Transverse colon (tissue), 4 donors: ENCODE data around the gene CXorf38.

Source experiments
- EP300 ChIP-seq: sonication (generic); formaldehyde crosslinking; IDR thresholded peaks from one replicate; pipeline ENCODE4 v1.6.1; 2017; ENCODE audit warnings: antibody characterized with exemption, low read depth
- POLR2A ChIP-seq: fragments of 450-650 bp; IDR thresholded peaks from one replicate; pipeline ENCODE4 v1.6.1; 2016; ENCODE audit warnings: antibody characterized with exemption, mild to moderate bottlenecking, moderate library complexity
- POLR2AphosphoS5 ChIP-seq, 3 donors: sonication (generic); formaldehyde crosslinking; IDR thresholded peaks; one replicate each; pipeline ENCODE4 v1.6.1; 2016; ENCODE audit warnings: antibody characterized with exemption in 3 of 3
- TF ChIP-seq, protein P1 (sequence below), 5 experiments: fragments of 200-600 bp in 3 of 5; fragments of 450-650 bp in 2 of 5; sonication (generic) in 3 of 5; IDR thresholded peaks; 1 replicate in 2 of 5; 2 replicates in 3 of 5; pipeline ENCODE4 v1.5.1; 2016 to 2017; ENCODE audit warnings: antibody characterized with exemption in 5 of 5, inconsistent platforms in 3 of 5, mild to moderate bottlenecking in 2 of 5, moderate library complexity in 1 of 5

DNA sequence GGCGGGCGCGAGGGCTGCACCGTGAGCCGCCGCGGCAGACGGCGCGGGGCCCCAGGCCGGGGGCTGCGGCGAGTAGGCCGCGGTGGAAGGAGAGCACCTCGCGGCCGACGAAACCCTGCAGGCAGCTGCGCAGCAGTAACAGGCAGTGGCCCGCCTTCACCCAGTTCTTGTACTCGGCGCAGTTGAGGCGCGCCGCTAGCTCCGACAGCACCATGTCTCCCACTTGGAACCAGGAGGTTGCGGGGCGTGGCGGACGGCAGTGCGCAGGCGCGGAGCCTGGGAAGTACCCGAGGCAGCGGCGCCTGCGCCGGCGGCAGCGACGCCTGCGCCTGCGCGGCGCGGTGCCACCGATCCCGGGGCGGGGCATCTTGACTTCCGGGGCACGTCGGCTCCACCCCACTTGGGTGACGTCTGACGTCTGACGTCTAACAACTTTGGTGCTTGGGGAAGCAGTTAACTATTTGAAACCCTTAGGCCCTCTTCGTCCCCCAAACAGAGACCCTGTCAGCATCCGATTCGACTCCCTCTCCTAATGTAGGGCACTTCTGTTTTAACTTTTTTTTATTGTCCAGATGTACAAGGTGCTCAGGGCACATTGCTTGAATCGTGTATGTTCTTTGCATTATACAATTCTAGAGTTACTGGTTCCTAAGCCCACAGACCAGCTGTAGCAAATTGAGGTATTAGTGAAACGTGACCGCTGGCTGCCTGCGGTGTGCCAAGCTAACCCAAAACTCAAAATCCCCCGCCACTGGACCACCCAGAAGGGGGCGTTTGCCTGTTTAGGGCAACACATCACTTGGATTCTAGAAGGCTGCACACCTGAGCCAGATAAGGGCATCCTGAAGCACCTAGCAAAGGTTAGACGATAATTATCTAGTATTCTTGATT, at the start of gene CXorf38:
- TF ChIP-seq, protein P1, sequence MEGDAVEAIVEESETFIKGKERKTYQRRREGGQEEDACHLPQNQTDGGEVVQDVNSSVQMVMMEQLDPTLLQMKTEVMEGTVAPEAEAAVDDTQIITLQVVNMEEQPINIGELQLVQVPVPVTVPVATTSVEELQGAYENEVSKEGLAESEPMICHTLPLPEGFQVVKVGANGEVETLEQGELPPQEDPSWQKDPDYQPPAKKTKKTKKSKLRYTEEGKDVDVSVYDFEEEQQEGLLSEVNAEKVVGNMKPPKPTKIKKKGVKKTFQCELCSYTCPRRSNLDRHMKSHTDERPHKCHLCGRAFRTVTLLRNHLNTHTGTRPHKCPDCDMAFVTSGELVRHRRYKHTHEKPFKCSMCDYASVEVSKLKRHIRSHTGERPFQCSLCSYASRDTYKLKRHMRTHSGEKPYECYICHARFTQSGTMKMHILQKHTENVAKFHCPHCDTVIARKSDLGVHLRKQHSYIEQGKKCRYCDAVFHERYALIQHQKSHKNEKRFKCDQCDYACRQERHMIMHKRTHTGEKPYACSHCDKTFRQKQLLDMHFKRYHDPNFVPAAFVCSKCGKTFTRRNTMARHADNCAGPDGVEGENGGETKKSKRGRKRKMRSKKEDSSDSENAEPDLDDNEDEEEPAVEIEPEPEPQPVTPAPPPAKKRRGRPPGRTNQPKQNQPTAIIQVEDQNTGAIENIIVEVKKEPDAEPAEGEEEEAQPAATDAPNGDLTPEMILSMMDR (IDR thresholded peaks at IDR 0.05) = no peak
- TF ChIP-seq EP300 (no peak), POLR2AphosphoS5 (IDR thresholded peaks at IDR 0.05) (peak; percentile 85 to 92 (median 91)), POLR2A (peak; percentile 66)
